GM19324 (cell line): Measurements from ENCODE around the gene GPD1L.

Experiments used
- ATAC-seq: cut with Tn5 transposase; IDR thresholded peaks from one replicate; pipeline ENCODE4 v1.9.1; 2021; ENCODE audit warnings: mild to moderate bottlenecking, moderate library complexity; ENCODE audit not compliant: unreplicated experiment, low FRiP score

The GPD1L gene

DNA sequence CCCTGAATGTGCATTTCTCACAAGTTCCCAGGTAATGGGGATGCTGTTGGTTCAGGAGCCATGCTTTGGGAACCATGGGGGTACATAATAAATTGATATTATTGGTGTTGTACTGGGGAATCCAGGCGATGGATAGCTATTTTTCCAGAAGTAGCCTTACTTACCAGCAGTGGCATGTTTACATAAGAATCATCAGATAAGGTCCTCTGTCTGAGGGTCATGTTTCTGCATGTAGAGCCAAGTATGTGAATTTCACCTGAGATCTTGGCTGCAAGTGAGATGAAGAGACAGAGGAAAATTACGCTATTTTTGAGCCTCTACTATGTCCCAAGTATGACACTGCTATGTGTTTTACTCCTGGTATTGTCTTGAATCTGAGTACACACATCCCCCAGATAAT, 26.3 kb downstream of the GPD1L start:
- no peak for ATAC-seq

DNA sequence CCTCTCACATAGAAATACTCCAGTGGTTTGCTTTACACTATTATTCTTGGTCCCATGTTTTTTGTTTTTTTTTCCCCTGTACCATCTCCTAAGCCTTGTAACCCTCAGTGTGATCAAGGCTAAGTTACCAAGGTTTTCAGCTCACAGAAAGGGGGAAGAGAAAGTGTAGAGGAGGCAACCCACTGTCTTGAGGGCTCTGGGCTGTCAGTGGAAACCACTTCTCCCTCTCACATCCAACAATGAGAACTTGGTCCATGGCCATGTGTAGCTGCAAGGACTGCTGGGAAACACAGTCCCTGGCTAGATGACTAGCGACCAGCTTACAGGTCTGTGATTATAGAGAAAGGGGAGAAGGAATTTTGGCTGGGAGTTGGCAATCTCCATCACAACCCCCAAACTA, 30.3 kb downstream of the GPD1L start:
- ATAC-seq, result no peak

DNA sequence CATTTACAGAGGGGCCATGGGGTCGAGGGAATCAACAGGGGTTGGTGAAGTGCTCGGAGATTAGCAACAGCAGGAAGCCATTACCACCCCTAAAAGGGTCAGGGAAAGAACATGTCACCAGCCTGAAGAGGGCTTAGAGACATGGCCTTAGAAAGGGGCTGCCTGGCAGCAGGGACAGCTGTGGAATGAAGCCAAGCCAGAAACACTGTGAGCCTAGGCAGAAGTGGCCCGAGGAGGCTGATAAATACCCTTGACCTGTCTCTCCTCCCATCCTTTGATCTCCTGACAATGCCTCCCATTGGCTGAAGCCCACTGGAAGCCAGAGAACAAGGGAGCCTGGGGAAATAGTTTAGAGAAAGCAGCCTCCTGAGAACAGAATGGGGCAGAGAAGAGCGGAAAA, 31.4 kb downstream of the GPD1L start:
- ATAC-seq, result no peak

DNA sequence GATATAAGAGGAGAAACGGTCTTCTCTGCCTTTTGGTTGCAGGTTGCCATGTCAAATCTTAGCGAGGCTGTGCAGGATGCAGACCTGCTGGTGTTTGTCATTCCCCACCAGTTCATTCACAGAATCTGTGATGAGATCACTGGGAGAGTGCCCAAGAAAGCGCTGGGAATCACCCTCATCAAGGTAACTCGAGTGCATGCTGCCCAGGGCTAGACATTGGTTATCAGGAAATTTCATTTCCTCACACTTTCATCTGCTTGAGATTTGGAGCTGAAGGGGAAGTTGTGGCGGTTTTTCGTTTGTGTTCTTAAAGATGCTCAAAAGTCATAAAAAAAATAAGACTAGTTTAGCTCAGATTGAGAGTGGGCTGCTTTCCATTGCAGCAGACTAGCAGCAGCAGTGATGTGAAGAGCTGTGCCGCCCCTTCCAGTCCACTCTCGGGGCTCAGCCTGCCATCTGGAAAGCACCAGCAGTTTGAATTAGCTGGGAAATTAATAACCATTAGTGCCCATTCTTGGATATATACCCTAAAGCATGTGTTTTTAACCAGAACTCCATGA, 32.2 kb downstream of the GPD1L start:
- no peak for ATAC-seq

DNA sequence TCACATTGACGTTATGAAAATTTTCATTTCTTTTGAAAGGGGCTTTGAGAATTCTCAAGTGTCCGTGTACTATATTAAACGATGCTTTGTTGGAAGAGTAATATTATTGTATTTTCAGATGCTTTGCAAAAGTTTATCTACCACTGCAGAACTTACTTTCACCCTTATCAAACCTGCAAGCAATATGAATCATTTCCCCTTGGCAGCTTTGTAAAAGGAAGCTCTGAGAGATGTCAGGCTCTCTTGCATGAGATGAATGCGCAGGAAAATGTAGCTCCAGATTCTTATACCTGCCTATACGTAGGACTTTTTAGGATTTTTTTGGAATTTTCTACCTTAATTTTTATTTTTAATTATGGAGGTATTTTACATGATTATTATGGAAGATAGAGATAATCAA, 34.5 kb downstream of the GPD1L start:
- no peak for ATAC-seq

DNA sequence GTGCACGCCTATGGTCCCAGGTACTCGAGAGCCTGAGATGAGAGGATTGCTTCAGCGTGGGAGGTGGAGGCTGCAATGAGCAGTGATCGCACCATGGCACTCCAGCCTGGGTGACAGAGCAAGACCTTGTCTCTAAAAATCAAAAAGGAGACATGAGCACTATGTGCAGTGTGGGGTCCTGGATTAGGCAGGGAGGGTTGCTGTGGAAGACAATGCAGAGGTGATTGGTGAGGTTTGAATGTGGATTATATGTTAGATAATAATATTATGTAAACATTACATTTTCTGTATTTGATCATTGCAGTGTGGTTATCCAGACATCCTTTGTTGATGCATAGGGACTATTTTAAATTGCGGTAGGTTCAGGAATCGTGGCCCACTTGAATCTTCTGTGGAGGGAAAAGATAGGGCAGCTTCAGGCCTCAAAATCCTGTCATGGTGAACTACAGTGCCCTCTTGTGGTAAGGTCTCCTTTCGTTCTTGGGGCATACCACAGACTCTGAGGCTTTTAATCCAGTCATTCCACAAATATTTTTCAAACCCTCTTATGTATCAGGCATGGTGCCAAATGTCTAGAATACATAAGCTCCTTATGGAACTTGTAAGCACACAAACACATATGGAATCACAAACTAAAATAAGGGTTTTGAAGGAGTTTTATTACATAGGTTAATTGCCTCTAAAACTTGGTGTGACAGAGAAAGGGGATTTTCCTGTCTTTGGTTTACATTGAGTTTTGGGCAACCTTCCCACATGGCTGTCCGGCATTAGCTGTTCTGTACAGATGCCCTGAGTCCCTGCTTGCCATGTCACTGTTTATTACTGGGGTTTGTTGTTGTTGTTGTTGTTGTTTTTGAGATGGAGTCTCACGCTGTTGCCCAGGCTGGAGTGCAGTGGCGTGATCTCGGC, 37.7 kb downstream of the GPD1L start:
- peak; percentile 55 for ATAC-seq

DNA sequence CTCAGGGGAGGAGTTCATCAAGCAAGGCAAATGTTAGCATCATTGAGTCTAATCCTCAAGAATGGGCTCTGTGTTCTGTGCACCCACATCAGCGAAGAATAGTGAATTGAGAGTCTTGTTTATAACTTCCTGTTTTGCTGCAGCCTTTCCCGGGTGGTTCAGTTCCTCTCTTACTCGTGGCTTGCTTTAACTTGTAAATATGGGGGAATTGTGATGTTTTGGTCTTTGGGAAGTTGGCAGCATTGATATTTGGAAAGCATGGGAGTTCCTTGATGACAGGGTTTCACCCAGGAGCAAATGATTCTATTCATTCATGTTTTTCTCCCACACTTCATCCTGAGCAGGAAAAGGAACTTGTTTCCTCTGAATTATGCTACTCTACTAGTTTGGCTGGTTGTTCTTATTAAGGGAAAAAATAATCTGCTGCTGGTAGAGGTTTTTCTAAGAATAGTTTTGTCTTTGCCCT, 40.4 kb downstream of the GPD1L start:
- ATAC-seq, result no peak

DNA sequence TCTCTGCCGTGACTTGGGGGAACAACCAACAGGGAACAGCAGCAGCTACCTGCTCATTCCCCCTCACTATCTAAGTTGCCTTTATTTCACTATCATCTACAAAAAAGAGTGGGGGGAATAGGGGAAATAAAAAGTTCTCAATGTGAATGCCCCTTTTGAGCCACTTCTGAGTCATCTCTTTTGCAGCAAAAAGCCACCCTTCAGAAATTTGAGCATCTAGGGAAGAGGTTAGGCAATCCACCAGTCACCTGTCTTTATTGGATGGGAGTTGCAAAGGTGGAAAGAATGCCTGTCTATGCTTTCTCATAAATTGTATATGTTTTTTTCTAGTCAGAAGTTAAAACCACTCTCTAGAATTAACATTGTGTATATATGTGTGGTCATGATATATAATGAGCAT, 41.1 kb downstream of the GPD1L start:
- no peak for ATAC-seq

DNA sequence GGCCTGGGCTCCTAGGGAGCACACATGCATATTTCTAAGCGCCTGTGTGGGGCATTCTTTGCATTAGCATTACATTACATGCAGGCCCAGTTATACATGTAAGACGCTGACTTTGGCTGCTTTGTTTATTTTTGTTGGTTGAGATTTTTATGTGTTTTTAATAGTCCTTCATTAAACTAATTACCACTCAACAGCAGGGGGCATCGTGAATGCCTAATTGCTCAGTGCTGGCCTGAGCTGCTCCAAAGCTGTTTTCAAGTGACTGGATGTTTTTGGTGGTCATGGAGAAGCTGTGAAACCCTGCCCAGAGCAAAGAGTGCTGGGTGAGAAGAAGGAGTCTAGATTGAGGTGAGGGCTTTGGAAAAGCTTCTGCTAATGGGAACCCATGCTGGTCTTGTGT, 41.5 kb downstream of the GPD1L start:
- ATAC-seq, result no peak

DNA sequence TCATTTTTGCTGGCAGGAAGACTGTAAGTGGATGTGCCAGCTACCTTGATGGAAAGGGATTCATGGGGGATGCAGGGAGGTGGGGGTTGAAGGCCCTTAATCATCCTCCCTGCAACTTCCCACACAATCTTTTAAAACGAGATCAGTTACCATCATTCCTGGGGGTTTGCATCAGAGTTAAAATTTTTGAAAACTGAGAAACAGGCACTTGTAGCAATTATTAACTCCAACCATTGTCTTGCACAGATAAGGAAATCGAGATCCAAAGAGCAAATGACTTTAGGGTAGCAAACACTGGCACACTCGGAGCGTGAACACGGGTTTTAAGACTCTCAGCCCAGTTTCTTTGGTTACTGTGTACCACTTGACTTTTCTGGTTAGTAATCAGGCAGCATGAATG, 41.9 kb downstream of the GPD1L start:
- ATAC-seq, result no peak

DNA sequence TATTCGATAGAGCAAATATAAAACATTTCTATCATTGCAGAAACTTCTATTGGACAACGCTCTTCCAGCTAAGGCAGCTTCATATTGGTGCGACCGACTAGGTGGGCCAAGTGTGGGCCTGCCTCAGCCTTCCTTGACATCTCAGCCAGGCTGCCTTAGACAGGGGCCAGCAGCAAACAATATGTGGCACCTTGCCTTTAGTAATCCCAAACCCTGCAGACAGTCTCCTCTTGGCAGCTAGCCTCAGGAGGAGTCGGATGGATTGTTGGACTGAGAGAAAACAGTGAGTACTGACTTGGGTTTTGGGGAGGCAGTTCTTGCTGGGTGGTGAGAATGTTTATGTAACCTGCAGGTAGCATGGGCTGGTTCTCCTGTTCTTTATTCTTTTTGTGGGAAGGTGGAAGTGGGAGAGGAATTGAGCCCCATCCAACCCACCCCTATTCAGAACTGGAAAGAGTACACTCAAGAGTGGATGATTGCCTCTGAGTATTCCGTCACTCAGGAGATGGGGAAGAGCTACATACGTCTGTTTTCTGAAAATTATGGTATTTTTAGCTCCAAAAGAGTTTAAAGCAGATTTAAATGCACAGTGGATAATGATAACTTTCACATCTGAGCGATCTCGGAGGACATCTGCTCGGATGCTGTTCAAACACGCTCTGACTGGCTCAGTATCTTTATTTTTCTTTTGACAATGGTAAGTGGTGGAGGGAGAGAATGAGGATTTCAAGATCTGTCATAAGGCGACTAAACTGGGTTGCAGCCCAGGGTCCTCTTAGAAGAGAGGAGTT, 47.2 kb downstream of the GPD1L start:
- ATAC-seq, result no peak

DNA sequence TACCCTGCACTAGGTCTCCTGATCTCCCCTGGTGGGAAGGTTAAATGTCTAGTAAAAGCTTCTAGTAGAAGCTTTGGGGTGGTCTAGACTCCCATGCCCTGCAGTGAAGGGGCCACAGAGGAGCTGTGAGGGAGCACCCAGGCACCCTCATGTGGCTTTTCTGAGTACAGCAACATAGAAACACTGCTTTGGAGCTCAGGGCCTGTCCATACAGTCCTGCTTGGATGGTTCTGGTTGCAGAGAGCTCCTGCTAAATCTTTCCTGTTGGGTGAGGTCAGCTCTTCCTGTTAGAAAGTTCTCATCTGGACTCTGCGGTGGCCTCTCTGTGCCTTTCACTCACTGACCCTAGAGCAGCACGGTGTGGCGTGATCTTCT, 47.8 kb downstream of the GPD1L start:
- no peak for ATAC-seq

DNA sequence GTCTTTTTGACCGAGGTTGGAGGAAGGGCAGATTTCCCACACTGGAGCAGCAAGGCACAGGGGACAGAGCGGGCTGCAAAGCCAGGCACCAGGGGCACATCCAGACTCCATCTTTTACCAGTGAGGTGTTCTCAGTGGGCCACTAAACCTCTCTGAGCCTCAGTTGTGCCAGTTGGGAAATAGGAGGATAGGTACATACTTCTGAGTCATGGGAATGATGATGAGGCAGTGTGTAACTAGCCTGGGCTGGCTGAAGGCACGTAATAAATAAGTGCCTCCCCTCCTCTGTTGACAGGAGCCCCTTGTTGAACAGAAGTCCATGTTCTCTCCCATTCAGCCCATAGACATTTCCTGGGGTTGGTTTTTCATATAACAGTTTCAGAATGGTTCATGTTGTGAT, 48.7 kb downstream of the GPD1L start:
- ATAC-seq, result no peak

DNA sequence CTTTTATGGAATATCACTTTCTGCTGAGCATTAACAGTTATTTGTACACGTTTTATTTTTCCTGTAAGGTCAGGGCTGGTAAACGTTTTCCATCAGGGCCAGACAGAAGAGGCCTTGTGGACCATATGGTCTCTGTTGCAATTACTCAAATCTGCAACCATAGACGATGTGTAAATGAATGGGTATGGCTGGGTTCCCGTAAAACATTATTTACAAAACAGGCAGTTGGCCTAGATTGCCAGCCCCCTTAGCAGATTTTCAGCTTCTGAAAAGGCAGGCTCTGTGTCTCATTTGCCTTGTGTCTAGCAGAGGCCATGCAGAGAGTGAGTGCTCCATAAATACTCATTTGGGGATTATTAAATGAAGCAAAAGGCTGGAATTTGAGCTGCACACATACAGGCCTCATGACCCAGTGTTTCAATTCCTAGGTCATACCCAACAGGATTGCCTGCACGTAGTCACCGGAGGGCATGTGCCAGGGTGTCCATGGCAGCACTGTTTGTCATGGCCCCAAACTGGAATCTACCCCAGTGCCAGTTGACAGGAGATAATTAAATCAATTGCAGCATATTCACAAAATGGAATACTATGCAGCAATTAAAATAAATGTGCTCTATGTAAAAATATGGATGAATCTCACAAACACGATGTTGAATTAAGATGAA, 51.3 kb downstream of the GPD1L start:
- ATAC-seq, result no peak

DNA sequence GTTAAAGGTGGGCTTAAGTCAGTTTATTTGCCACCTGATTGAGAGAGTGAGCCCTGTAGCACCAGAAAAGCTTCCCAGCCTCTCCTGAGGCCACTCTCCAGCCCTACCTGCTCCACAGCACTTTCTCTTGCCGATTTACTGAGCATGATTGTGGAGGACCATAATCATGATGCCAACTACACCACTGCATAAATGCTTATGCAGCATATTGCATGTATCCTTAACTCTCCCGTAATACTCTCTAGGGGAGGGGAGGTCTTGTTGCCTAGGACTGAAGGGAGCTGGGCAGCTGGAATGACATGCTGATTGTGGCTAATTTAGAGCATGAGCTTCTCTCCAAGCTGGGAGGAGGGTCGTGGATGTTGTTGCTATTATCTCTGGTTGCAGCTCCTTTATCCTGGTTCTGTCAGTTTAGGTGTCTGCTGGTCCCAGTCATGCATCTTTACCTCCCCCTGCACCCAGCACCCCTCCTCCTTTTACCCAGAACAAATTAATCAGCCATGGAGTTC, 54.3 kb downstream of the GPD1L start:
- ATAC-seq, result no peak

DNA sequence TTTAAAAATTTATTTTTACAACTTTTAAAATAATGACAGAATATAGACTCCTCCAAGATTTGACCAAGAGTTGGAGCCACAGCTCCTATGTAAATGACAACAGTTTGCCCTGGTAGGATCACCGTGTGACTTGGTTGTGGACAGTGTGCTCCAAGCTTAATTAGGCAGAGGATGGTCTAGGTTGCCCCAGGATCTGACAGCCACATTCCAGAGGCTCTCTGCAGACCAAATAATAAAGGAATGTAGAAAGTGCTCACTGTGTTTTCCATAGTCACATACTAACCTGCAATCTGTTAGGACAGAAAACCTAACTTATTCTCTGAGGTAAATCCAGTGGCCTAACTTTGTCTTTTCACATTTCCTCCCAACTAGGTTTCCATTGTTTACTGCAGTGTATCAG, 59.0 kb downstream of the GPD1L start:
- no peak for ATAC-seq

DNA sequence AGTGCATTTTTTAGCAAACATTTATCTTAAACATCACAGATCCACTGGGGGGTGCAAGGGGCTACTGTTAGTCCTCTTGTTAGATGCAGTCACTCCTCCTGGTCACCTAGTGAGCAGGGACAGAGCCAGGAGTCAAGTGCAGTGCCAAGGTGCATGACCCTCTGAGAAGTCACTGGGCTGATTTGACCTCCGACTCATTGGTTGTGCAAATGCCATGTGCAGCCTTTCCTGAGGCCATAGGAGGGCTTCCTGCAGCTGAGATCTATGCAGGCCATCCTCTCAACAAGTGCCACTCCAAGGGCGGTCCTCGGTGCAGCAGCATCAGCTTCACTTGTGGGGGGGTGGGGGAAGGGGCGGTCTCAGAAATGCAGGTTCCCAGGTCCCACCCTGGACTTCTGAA, 60.2 kb downstream of the GPD1L start:
- ATAC-seq, result no peak

DNA sequence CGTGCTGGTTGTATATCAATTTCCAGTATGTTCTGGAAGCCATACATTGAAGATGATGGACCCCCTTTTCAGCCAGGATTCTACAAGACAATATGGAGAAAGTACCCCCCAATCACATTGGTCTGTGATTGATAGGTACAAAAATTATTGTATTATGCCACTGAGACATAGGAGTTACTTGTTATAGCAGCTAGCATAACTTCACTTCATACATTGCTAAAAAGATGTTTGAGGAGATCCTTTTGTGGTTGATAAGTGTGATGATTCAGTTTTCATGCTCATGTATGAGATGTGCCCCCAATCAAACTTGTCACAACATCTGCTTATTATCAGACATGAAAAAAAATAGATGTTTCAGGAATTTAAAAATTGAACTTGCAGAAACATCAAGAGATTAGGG, 66.0 kb downstream of the GPD1L start:
- no peak for ATAC-seq

DNA sequence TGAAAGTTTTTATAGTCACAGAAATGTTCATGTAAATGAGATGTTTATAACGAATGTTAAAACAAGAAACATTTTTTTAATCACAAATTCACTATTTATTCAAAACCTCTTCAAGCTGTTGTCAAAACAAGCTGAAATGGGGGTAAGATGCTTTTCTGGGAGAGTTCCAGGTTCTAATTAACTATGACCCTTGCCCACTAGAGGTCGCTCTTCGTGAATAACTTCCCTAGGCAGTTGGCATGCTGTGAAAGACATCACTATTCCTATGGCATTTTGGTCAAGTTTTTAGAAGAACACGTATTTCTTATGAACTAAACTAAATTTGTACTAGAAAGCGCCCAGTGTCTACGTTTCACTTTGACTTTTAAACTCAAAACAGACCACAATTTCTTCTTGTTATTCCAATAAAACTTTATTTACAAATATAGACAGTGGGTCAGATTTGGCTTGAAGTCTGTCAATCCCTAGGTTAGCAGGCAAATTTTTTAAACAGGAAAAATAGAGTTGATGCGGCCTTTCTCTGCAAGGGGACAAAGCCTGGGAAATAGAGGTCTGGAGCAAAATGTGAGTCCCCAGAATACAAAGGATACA, 69.3 kb downstream of the GPD1L start:
- ATAC-seq, result no peak

DNA sequence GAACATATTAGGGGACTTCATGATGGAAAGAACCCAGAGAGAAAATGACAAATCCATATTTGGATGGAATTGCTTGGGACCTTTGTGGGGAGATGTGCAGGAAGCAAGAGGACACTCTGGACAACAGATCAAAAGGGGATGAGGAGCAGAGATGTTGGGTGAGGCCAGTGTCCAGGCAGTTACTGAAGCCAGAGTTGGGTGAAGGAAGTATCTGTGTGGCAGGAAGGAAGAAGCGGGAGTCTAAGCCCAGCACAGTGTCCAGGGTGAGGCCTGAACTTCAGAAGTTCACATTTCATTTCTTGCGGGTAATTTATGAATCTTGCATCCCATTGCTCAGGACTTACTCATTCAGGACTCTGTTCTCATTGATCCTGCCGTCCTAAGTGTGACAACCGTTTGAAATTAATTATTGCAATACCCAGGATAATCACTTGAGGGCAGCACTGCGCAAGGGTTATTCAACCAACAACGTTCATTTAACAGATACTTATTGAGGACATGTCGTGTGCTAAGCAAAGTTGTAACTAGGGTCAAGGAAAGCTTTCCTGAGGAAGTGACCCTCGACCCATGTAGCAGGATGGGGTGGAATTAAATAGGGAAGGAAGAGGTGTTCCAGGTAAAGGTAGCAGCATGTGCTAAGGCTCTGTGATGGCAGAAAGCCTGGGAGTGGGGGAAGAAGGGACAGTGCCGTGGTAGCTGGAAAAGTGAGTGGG, 70.7 kb downstream of the GPD1L start:
- no peak for ATAC-seq
